HCT116 (cell line): ENCODE data around the gene RPL21.

ENCODE experiments used
- POLR2AphosphoS5 ChIP-seq: IDR thresholded peaks from 2 replicates; pipeline ENCODE4 v1.6.1; 2011; ENCODE audit warnings: mild to moderate bottlenecking, low read depth, low read length, moderate library complexity
- TF ChIP-seq, protein P1 (sequence below), 3 experiments: fragments of 200-600 bp in 1 of 3; sonication (generic) in 1 of 3; IDR thresholded peaks in 2 of 3; conservative IDR thresholded peaks in 1 of 3; 2 replicates each; pipeline ENCODE4 v1.5.1; 2012 to 2017; ENCODE audit warnings: low read depth in 2 of 3, low read length in 2 of 3, antibody characterized with exemption in 1 of 3, borderline replicate concordance in 1 of 3, control low read depth in 1 of 3, mild to moderate bottlenecking in 1 of 3, mixed read lengths in 1 of 3, mixed run types in 1 of 3, moderate library complexity in 1 of 3; ENCODE audit not compliant: insufficient read depth in 1 of 3

DNA sequence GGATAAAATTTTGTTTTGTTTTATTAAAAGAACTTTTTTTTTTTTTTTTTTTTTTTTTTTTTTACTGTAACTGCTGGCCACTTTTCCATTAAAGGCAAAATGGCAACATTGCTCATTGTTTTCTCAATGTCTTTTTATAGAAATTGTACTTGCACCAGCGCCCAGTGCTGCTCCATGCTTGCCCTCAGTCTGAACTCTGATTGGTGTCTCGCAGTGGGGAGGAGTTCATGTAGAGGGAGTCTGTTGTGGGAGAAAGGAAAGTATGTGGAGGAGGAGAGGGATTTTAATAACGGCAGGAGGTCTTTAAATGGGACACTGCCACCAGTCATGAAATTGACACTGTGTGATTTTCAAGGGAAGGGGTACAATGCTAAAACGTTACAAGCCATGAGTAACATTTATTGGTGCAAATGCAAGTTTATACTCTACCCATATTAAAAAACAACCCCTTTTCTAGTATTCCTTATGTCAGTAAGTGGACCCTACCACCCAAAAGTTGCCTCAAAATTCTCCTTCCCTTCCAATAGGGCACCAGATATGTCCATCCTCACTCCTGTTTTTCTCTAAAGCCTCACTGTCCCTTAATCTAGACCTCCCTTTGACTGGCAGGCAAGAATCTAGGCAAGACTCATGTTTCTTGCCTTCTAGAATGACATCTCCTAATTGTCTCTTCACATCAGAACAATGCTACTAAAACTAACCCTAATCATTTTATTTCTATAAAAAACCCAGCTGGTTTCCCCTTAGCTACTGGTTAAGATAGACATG, 22.5 kb downstream of the RPL21 start:
- TF ChIP-seq POLR2AphosphoS5 = no peak
- TF ChIP-seq, protein P1, sequence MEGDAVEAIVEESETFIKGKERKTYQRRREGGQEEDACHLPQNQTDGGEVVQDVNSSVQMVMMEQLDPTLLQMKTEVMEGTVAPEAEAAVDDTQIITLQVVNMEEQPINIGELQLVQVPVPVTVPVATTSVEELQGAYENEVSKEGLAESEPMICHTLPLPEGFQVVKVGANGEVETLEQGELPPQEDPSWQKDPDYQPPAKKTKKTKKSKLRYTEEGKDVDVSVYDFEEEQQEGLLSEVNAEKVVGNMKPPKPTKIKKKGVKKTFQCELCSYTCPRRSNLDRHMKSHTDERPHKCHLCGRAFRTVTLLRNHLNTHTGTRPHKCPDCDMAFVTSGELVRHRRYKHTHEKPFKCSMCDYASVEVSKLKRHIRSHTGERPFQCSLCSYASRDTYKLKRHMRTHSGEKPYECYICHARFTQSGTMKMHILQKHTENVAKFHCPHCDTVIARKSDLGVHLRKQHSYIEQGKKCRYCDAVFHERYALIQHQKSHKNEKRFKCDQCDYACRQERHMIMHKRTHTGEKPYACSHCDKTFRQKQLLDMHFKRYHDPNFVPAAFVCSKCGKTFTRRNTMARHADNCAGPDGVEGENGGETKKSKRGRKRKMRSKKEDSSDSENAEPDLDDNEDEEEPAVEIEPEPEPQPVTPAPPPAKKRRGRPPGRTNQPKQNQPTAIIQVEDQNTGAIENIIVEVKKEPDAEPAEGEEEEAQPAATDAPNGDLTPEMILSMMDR (IDR thresholded peaks at IDR 0.05 in 2 of 3, conservative IDR thresholded peaks at IDR 0.05 in 1 of 3; ENCODE audit: borderline replicate concordance in 1 of 3, insufficient read depth in 1 of 3, low read depth in 2 of 3, low read length in 2 of 3) = no peak
